ENCODE results near the gene PDCD1. TPM values are rescaled to one million over a fixed set of nuclear protein-coding genes. Genes with fewer than 3 reads are reported as not detected.

The PDCD1 gene
- total RNA-seq, result not detected in 2 replicates

DNA sequence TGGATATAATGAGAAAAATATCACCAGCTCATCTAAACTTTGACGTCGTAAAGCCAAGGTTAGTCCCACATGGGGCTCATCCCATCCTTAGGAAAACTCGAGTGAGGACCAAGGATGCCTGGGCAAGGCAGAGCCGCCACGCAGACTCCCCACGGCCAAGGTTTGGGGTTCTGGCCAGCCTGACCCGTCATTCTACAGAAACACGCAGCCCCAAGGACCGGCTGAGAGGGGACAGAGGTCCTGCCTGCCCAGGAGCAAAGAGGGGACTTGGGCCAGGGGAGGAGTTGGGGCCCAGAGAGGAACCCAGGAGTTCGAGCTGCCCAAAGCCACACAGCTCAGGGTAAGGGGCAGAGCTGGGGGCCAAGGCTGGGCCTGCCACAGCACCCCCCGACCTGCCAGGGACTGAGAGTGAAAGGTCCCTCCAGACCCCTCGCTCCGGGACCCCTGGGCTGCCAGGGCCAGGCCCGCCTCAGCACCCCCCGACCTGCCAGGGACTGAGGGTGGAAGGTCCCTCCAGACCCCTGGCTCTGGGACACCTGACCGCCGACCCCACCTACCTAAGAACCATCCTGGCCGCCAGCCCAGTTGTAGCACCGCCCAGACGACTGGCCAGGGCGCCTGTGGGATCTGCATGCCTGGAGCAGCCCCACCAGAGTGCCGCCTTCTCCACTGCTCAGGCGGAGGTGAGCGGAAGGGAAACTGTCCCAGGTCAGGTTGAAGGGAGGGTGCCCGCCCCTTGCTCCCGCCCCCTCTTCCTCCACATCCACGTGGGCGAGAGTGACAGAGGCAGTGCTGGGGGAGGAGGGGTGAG, at the start of gene PDCD1:
PDCD1 (minus strand) TSS at position 689 of the 811 bp plus-strand sequence; CDS start at position 633, 56 bp downstream.

GRCh38 chr2:241869087-241869961, 10.6 kb upstream of the PDCD1 start, which contains the start of gene RTP5:
Gene RTP5, plus strand, starts transcription at chr2:241869729. Its CDS starts 28 bp downstream, at chr2:241869757.

GRCh38 chr2:241808721-241809382, 49.8 kb downstream of the PDCD1 start, which contains the start of gene NEU4:
Gene NEU4, plus strand, starts transcription at chr2:241809193. Its CDS starts 5,292 bp downstream, at chr2:241814485.

Other genes starting within 250 kb of the PDCD1 start
- gene THAP4, start 221.7 kb downstream of the PDCD1 start, total RNA-seq, result 47.7 and 51.0 TPM in 2 replicates
- gene ATG4B, start 221.2 kb downstream of the PDCD1 start, total RNA-seq, result 55.2 and 58.0 TPM in 2 replicates
- 11.4 and 12.3 TPM in 2 replicates for gene DTYMK, start 172.1 kb downstream of the PDCD1 start, total RNA-seq
- 14.7 and 21.6 TPM in 2 replicates for gene ING5, start 156.9 kb downstream of the PDCD1 start, total RNA-seq
- gene D2HGDH, start 124.3 kb downstream of the PDCD1 start, total RNA-seq, result 17.1 and 23.4 TPM in 2 replicates
- not detected in 2 replicates for gene GAL3ST2, start 82.1 kb downstream of the PDCD1 start, total RNA-seq
- gene NEU4, start 49.7 kb downstream of the PDCD1 start, total RNA-seq, result not detected in 2 replicates
- gene RTP5, start 10.8 kb upstream of the PDCD1 start, total RNA-seq, result not detected in 2 replicates